K562 (cell line): ENCODE data around the gene DGKB. TPM values are rescaled to one million over a fixed set of nuclear protein-coding genes. Genes with fewer than 3 reads are reported as not detected.

Experiments used
- ATAC-seq: fragments of 200-7000 bp; cut with Tn5 transposase; 3 replicates; pipeline ENCODE4 v1.9.1; 2020; ENCODE audit warnings: moderate library complexity
- BruUV-seq: library from RNA; stranded (reverse); fragments of 400-500 nt; replicated peaks from 2 replicates; lab custom pipeline; 2021; lab: Mats Ljungman, UMichigan
- CTCF ChIA-PET: fragments of 300-600 bp; formaldehyde crosslinking; extraction: SDS; loops from one replicate; lab custom pipeline; 2021; ENCODE audit warnings: low intra/inter-chr PET ratio; lab: Yijun Ruan, JAX
- POLR2A ChIA-PET: fragments of 300-600, 350-650 bp; sonication (Branson Sonifier 250); formaldehyde crosslinking; extraction: SDS; loops from one replicate; lab custom pipeline; 2021; ENCODE audit warnings: antibody characterized with exemption, inconsistent platforms; lab: Yijun Ruan, JAX
- DNase-seq, 4 experiments: peaks; one replicate each; pipeline versions ENCODE4 v3.0.0 to v3.0.0-alpha.2; 2011 to 2018; ENCODE audit warnings: low spot score in 3 of 4, mixed read lengths in 3 of 4; ENCODE audit errors: extremely low read depth in 1 of 4
- FAIRE-seq: peaks from 2 replicates; lab custom pipeline; 2011; peaks lifted over from hg19 to GRCh38; lab: Jason Lieb, UNC
- H2AFZ ChIP-seq: 2 replicates; pipeline ENCODE4 v1.6.0; 2011; ENCODE audit warnings: low read depth, low read length, control low read depth, inconsistent platforms
- H3K27ac ChIP-seq: fragments of 200-600 bp; 3 replicates; pipeline ENCODE4 v1.8.0; 2011; ENCODE audit warnings: low read depth, mild to moderate bottlenecking, control low read depth, inconsistent platforms, low read length, moderate library complexity, mixed read lengths; ENCODE audit errors: extremely low read depth
- H3K27me3 ChIP-seq, 2 experiments: fragments of 300-600 bp in 1 of 2; 2 replicates in 1 of 2; 3 replicates in 1 of 2; pipeline versions ENCODE4 v1.6.0 to v1.8.0; 2011; ENCODE audit warnings: inconsistent platforms in 2 of 2, low read length in 2 of 2, mild to moderate bottlenecking in 1 of 2, mixed read lengths in 1 of 2, moderate library complexity in 1 of 2; ENCODE audit not compliant: control insufficient read depth in 2 of 2, insufficient read depth in 2 of 2
- H3K36me3 ChIP-seq: fragments of 300-600 bp; 3 replicates; pipeline ENCODE4 v1.8.0; 2011; ENCODE audit warnings: mild to moderate bottlenecking, low read length, inconsistent platforms; ENCODE audit not compliant: control insufficient read depth, insufficient read depth
- H3K4me1 ChIP-seq, 2 experiments: fragments of 200-600 bp in 1 of 2; replicated peaks in 1 of 2; 2 replicates in 1 of 2; 3 replicates in 1 of 2; pipeline versions ENCODE4 v1.5.1 to v1.8.0; 2011; ENCODE audit warnings: inconsistent platforms in 2 of 2, low read length in 2 of 2, mild to moderate bottlenecking in 1 of 2, mixed read lengths in 1 of 2, moderate library complexity in 1 of 2; ENCODE audit not compliant: control insufficient read depth in 2 of 2, insufficient read depth in 2 of 2
- H3K4me2 ChIP-seq: 2 replicates; pipeline ENCODE4 v1.6.1; 2011; ENCODE audit warnings: low read length, control low read depth, inconsistent platforms, mixed read lengths; ENCODE audit not compliant: insufficient read depth
- H3K4me3 ChIP-seq: fragments of 200-600 bp; sonication (generic), shearing (Covaris generic); 2 replicates; pipeline ENCODE4 v1.5.1; 2016; ENCODE audit warnings: control low read depth, inconsistent platforms
- H3K79me2 ChIP-seq: fragments of 200-600 bp; 3 replicates; pipeline ENCODE4 v1.8.0; 2011; ENCODE audit warnings: low read length, inconsistent platforms; ENCODE audit not compliant: control insufficient read depth, insufficient read depth
- H3K9ac ChIP-seq, 2 experiments: 2 replicates each; pipeline versions ENCODE4 v1.6.0 to v1.6.1; 2011; ENCODE audit warnings: low read depth in 2 of 2, low read length in 2 of 2, control low read depth in 1 of 2, inconsistent platforms in 1 of 2, mild to moderate bottlenecking in 1 of 2, mixed read lengths in 1 of 2; ENCODE audit not compliant: insufficient read depth in 1 of 2
- H3K9me1 ChIP-seq: one replicate; pipeline ENCODE4 v1.6.0; 2011; ENCODE audit warnings: inconsistent platforms, mild to moderate bottlenecking, low read length, moderate library complexity; ENCODE audit not compliant: control insufficient read depth, insufficient read depth
- H3K9me3 ChIP-seq: replicated peaks from 2 replicates; pipeline ENCODE4 v1.5.1; 2011; ENCODE audit warnings: low read depth, low read length, inconsistent platforms; ENCODE audit not compliant: control insufficient read depth, insufficient read depth
- H4K20me1 ChIP-seq: replicated peaks from 2 replicates; pipeline ENCODE4 v1.6.1; 2011; ENCODE audit warnings: low read length, inconsistent platforms, mixed read lengths; ENCODE audit not compliant: control insufficient read depth, insufficient read depth
- ESRRB ChIP-seq: fragments of 250-450 bp; sonication (Bioruptor Pico); IDR thresholded peaks from 2 replicates; pipeline ENCODE4 v1.5.0; 2020; ENCODE audit warnings: mild to moderate bottlenecking, moderate library complexity, borderline replicate concordance
- ETV5 ChIP-seq: sonication (generic); formaldehyde crosslinking; IDR thresholded peaks from 2 replicates; pipeline ENCODE4 v1.4.0; 2020; ENCODE audit warnings: low read depth, mild to moderate bottlenecking, missing genetic modification reagents
- ILF3 ChIP-seq: fragments of 450-650 bp; IDR thresholded peaks from 2 replicates; pipeline ENCODE4 v1.6.1; 2018; ENCODE audit warnings: antibody characterized with exemption, mild to moderate bottlenecking, moderate library complexity, borderline replicate concordance
- KDM1A ChIP-seq, 2 experiments: fragments of 450-650 bp; IDR thresholded peaks; 2 replicates each; pipeline ENCODE4 v1.6.1; 2016; ENCODE audit warnings: mild to moderate bottlenecking in 2 of 2
- NFYB ChIP-seq: IDR thresholded peaks from 2 replicates; pipeline ENCODE4 v1.6.1; 2011; ENCODE audit warnings: mild to moderate bottlenecking, moderate library complexity; ENCODE audit not compliant: insufficient read length; ENCODE audit errors: extremely low read depth
- RFX1 ChIP-seq: fragments of 450-650 bp; IDR thresholded peaks from 2 replicates; pipeline ENCODE4 v1.6.1; 2016; ENCODE audit warnings: mild to moderate bottlenecking, moderate library complexity
- SETDB1 ChIP-seq: IDR thresholded peaks from one replicate; pipeline ENCODE4 v1.6.1; 2012; ENCODE audit warnings: low read length, control low read depth, inconsistent platforms
- SMAD1 ChIP-seq: fragments of 150-350 bp; IDR thresholded peaks from 2 replicates; pipeline ENCODE4 v1.6.1; 2014; ENCODE audit warnings: low read length, low read depth; ENCODE audit not compliant: partially characterized antibody
- SMARCA4 ChIP-seq: fragments of 450-650 bp; IDR thresholded peaks from 2 replicates; pipeline ENCODE4 v1.6.1; 2016
- WGBS: fragments of 100-300 bp; shearing (Covaris generic); methylation state at CpG from one replicate; pipeline ENCODE4 v1.1.6; 2016; ENCODE audit warnings: low coverage, mixed read lengths; ENCODE audit not compliant: insufficient coverage; ENCODE audit errors: missing lambda C conversion rate; 5-methylcytosine and 5-hydroxymethylcytosine counted together
- in situ Hi-C: fragments of 300-500 bp; cut with MboI; formaldehyde crosslinking; loops from 4 replicates; pipeline ENCODE4 v1.15.0; 2018; ENCODE audit warnings: inconsistent platforms, mixed read lengths
- intact Hi-C: fragments of 100-400 bp; cut with micrococcal nuclease; formaldehyde crosslinking; loops from 2 replicates; pipeline ENCODE4 v1.14.2; 2022
- polyA plus RNA-seq, 8 experiments: library from polyadenylated mRNA; depleted of rRNA in 4 of 8; stranded (reverse) in 5 of 8; unstranded in 3 of 8; fragments of >200 nt; fragmentation: Nextera tagmentation in 2 of 8; fragmentation: Illumina TruSeq in 1 of 8; extraction: Ambion mirVana in 2 of 8; extraction: Trizol in 1 of 8; gene quantifications; 2 replicates each; pipeline versions ENCODE4 v1.2.1 to v1.2.3, GENCODE V29; 2011 to 2014; ENCODE audit warnings: inconsistent platforms in 1 of 8, missing spikeins in 1 of 8
- total RNA-seq, 7 experiments: library from RNA; depleted of rRNA in 6 of 7; stranded (reverse); fragments of >200 nt in 6 of 7; fragmentation: Illumina TruSeq in 2 of 7; extraction: Trizol in 2 of 7; gene quantifications; 2 replicates each; pipeline versions ENCODE4 v1.2.1 to v1.2.3, GENCODE V29; 2011 to 2021; ENCODE audit warnings: low replicate concordance in 1 of 7
- TF ChIP-seq, protein P1 (sequence below): sonication (generic); formaldehyde crosslinking; IDR thresholded peaks from 2 replicates; pipeline ENCODE4 v1.8.0; 2022; ENCODE audit warnings: mild to moderate bottlenecking, missing genetic modification reagents
- TF ChIP-seq, protein P2 (sequence below): fragments of 450-650 bp; formaldehyde crosslinking; IDR thresholded peaks from 2 replicates; pipeline ENCODE4 v1.4.0; 2020; ENCODE audit warnings: mild to moderate bottlenecking, moderate library complexity
- TF ChIP-seq, protein P3 (sequence below): fragments of 450-650 bp; IDR thresholded peaks from 2 replicates; pipeline ENCODE4 v1.6.1; 2018; ENCODE audit warnings: mild to moderate bottlenecking, low read depth; ENCODE audit not compliant: partially characterized antibody
- TF ChIP-seq, protein P4 (sequence below): fragments of 150-350 bp; IDR thresholded peaks from 2 replicates; pipeline ENCODE4 v1.6.1; 2014; ENCODE audit warnings: low read depth, mild to moderate bottlenecking, low read length, borderline replicate concordance

Gene DGKB
- total and polyA plus RNA-seq, 9 of the 15 experiments (the other 6 are each of a cell fraction or from before 2014, with no cell fraction given) = 0.01 TPM; not detected in 8

DNA sequence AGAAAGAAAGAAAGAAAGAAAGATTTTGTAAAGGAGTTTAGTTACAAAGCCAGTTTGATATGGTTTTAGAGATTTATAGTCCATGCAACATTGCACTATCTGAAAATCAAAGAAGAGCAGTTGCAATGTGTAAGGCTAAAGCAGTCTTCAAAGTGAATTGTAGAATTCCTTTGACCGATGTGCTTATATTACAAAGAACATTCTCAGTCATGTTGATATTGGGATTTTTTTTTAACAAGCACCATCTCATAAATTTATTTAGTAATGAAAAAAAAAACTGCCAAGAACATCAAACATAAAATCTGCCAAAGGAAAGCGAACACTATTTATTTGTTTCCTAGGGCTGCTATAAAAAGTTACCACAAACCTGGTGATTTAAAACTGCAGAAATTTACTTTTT lies 133.3 kb downstream of the DGKB start (continued):
- TF ChIP-seq, protein P1, sequence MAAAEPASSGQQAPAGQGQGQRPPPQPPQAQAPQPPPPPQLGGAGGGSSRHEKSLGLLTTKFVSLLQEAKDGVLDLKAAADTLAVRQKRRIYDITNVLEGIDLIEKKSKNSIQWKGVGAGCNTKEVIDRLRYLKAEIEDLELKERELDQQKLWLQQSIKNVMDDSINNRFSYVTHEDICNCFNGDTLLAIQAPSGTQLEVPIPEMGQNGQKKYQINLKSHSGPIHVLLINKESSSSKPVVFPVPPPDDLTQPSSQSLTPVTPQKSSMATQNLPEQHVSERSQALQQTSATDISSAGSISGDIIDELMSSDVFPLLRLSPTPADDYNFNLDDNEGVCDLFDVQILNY (CRISPR knock-in tag) = no peak
- TF ChIP-seq NFYB (no peak), ESRRB (no peak)
- TF ChIP-seq, protein P2, sequence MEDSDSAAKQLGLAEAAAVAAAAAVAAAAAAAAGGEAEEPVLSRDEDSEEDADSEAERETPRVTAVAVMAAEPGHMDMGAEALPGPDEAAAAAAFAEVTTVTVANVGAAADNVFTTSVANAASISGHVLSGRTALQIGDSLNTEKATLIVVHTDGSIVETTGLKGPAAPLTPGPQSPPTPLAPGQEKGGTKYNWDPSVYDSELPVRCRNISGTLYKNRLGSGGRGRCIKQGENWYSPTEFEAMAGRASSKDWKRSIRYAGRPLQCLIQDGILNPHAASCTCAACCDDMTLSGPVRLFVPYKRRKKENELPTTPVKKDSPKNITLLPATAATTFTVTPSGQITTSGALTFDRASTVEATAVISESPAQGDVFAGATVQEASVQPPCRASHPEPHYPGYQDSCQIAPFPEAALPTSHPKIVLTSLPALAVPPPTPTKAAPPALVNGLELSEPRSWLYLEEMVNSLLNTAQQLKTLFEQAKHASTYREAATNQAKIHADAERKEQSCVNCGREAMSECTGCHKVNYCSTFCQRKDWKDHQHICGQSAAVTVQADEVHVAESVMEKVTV (CRISPR knock-in tag) = no peak
- TF ChIP-seq, protein P3, sequence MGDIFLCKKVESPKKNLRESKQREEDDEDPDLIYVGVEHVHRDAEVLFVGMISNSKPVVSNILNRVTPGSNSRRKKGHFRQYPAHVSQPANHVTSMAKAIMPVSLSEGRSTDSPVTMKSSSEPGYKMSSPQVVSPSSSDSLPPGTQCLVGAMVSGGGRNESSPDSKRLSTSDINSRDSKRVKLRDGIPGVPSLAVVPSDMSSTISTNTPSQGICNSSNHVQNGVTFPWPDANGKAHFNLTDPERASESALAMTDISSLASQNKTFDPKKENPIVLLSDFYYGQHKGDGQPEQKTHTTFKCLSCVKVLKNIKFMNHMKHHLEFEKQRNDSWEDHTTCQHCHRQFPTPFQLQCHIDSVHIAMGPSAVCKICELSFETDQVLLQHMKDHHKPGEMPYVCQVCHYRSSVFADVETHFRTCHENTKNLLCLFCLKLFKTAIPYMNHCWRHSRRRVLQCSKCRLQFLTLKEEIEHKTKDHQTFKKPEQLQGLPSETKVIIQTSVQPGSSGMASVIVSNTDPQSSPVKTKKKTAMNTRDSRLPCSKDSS = no peak

DNA sequence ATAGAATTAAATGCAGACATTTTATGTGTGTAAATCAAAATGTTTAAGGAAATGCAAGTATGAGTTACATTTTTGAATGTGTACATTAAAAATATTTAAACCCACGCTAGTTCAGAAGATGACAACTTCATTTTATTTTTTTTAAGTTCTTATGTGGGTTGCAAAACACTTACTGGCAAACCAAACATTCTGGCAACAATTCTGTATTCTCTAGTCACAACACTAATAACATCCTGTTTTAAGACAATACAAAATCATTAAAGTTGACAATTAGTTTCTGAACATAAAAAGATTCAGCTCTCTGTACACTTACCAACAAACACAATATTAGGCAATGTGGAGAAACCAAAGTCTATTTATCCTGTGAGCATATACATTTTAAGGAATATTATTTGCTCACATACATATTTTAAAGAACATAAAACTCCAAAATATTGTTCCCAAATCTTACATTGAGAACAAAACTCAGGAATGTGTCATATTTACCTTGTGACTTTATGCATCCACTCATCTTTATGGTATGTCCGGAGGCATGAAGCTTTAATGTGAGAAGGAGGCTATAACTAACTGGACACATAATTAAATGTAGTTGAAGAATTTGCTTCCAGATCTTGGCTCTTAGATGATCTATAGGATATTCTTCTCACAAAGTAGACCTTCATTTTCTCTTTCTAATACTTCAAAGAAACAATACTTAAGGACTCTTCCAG lies 134.7 kb downstream of the DGKB start:
- H3K9me3 ChIP-seq = no peaks in the 10 kb centered on the region
- in situ Hi-C loops = no loop called here
- H3K79me2 ChIP-seq = no peaks in the 10 kb centered on the region
- H3K9ac ChIP-seq = no peak overlapping the region
- BruUV-seq = no TSS peak
- no peaks in the 10 kb centered on the region for H3K9me1 ChIP-seq
- CTCF ChIA-PET = no interaction called here
- H4K20me1 ChIP-seq = no peaks in the 10 kb centered on the region
- H3K36me3 ChIP-seq = no peaks in the 10 kb centered on the region
- TF ChIP-seq ETV5 (CRISPR knock-in tag) (no peak), SETDB1 (no peak), SMARCA4 (no peak), ILF3 (no peak), KDM1A (IDR thresholded peaks at IDR 0.05) (no peak), SMAD1 (no peak), RFX1 (no peak)
- TF ChIP-seq, protein P4, sequence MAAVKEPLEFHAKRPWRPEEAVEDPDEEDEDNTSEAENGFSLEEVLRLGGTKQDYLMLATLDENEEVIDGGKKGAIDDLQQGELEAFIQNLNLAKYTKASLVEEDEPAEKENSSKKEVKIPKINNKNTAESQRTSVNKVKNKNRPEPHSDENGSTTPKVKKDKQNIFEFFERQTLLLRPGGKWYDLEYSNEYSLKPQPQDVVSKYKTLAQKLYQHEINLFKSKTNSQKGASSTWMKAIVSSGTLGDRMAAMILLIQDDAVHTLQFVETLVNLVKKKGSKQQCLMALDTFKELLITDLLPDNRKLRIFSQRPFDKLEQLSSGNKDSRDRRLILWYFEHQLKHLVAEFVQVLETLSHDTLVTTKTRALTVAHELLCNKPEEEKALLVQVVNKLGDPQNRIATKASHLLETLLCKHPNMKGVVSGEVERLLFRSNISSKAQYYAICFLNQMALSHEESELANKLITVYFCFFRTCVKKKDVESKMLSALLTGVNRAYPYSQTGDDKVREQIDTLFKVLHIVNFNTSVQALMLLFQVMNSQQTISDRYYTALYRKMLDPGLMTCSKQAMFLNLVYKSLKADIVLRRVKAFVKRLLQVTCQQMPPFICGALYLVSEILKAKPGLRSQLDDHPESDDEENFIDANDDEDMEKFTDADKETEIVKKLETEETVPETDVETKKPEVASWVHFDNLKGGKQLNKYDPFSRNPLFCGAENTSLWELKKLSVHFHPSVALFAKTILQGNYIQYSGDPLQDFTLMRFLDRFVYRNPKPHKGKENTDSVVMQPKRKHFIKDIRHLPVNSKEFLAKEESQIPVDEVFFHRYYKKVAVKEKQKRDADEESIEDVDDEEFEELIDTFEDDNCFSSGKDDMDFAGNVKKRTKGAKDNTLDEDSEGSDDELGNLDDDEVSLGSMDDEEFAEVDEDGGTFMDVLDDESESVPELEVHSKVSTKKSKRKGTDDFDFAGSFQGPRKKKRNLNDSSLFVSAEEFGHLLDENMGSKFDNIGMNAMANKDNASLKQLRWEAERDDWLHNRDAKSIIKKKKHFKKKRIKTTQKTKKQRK = no peak
- intact Hi-C loops = no loop called here
- DNase-seq (no peak), ATAC-seq (no peak), FAIRE-seq (no peak)
- POLR2A ChIA-PET = no interaction called here
- WGBS = 0% methylated on average over 2 of the region's 2 CpGs
- no peak overlapping the region for H2AFZ ChIP-seq
- H3K4me2 ChIP-seq = no peak overlapping the region
- no peaks in the 10 kb centered on the region for H3K27me3 ChIP-seq
- H3K4me3 ChIP-seq = no peak overlapping the region
- H3K4me1 ChIP-seq = no peaks in the 10 kb centered on the region
- no peak overlapping the region for H3K27ac ChIP-seq
